Neural cell (in vitro differentiated cells): ENCODE results near the gene OR4D1. TPM values are rescaled to one million over a fixed set of nuclear protein-coding genes. Genes with fewer than 3 reads are reported as not detected.
"Not testable (repeated sequence)": the region's sequence is repeated elsewhere in the genome, so short reads cannot be mapped to it uniquely, and the experiment has no call there.

Experiments used
- H2AFZ ChIP-seq: fragments of 200-600, 300-800 bp; sonication (generic), shearing (Covaris generic); 2 replicates; pipeline ENCODE4 v1.6.0; 2014; ENCODE audit warnings: low read depth, mild to moderate bottlenecking, antibody characterized with exemption, low read length, moderate library complexity
- H3F3A ChIP-seq: fragments of 200-600 bp; shearing (Covaris generic); 2 replicates; pipeline ENCODE4 v1.6.1; 2016; ENCODE audit warnings: mild to moderate bottlenecking, moderate library complexity, mixed read lengths, antibody characterized with exemption, low read length; ENCODE audit not compliant: insufficient read depth, poor library complexity, severe bottlenecking
- H3K27ac ChIP-seq: fragments of 200-600, 300-800 bp; sonication (generic), shearing (Covaris generic); 2 replicates; pipeline ENCODE4 v1.5.1; 2014; ENCODE audit warnings: mild to moderate bottlenecking, low read length, moderate library complexity
- H3K27me3 ChIP-seq: fragments of 300-800, 200-600 bp; sonication (generic), shearing (Covaris generic); 2 replicates; pipeline ENCODE4 v1.6.0; 2014; ENCODE audit warnings: mild to moderate bottlenecking, low read depth, low read length, moderate library complexity; ENCODE audit not compliant: insufficient read depth
- H3K36me3 ChIP-seq: fragments of 300-800, 200-600 bp; sonication (generic), shearing (Covaris generic); 2 replicates; pipeline ENCODE4 v1.5.1; 2014; ENCODE audit warnings: mild to moderate bottlenecking, antibody characterized with exemption, low read length, moderate library complexity; ENCODE audit not compliant: insufficient read depth
- H3K4me2 ChIP-seq: fragments of 300-800, 200-600 bp; sonication (generic), shearing (Covaris generic); 2 replicates; pipeline ENCODE4 v1.6.0; 2014; ENCODE audit warnings: mild to moderate bottlenecking, low read length
- H3K4me3 ChIP-seq: fragments of 300-800, 200-600 bp; sonication (generic), shearing (Covaris generic); 2 replicates; pipeline ENCODE4 v1.5.1; 2014; ENCODE audit warnings: mild to moderate bottlenecking, low read length, moderate library complexity
- H3K79me2 ChIP-seq: fragments of 200-600 bp; shearing (Covaris generic); replicated peaks from 2 replicates; pipeline ENCODE4 v1.6.0; 2014; ENCODE audit warnings: mild to moderate bottlenecking, low read length, moderate library complexity; ENCODE audit not compliant: insufficient read depth
- H3K9ac ChIP-seq: fragments of 300-800, 200-600 bp; sonication (generic), shearing (Covaris generic); 2 replicates; pipeline ENCODE4 v1.6.1; 2016; ENCODE audit warnings: mild to moderate bottlenecking, low read length, mixed read lengths
- H3K9me2 ChIP-seq: fragments of 200-600 bp; shearing (Covaris generic); 2 replicates; pipeline ENCODE4 v1.6.1; 2016; ENCODE audit warnings: mild to moderate bottlenecking, low read length, mixed read lengths; ENCODE audit not compliant: insufficient read depth
- H3K9me3 ChIP-seq: fragments of 200-600, 300-800 bp; sonication (generic), shearing (Covaris generic); 2 replicates; pipeline ENCODE4 v1.6.1; 2016; ENCODE audit warnings: mild to moderate bottlenecking, mixed run types, low read length, moderate library complexity, mixed read lengths
- H4K20me1 ChIP-seq: fragments of 200-600 bp; shearing (Covaris generic); 2 replicates; pipeline ENCODE4 v1.6.1; 2016; ENCODE audit warnings: mild to moderate bottlenecking, mixed run types; ENCODE audit not compliant: insufficient read depth
- EP300 ChIP-seq: fragments of 450-650 bp; conservative IDR thresholded peaks from 2 replicates; pipeline ENCODE4 v1.6.1; 2014; ENCODE audit warnings: antibody characterized with exemption, mild to moderate bottlenecking, moderate library complexity; ENCODE audit not compliant: poor library complexity, severe bottlenecking
- EZH2 ChIP-seq: fragments of 200-600, 300-800 bp; shearing (Covaris generic), sonication (generic); IDR thresholded peaks from 2 replicates; pipeline ENCODE4 v1.6.1; 2014; ENCODE audit warnings: antibody characterized with exemption, low read length, borderline replicate concordance, mild to moderate bottlenecking; ENCODE audit not compliant: insufficient read depth, poor library complexity, severe bottlenecking
- MXI1 ChIP-seq: fragments of 450-650 bp; conservative IDR thresholded peaks from 2 replicates; pipeline ENCODE4 v1.6.1; 2014; ENCODE audit warnings: antibody characterized with exemption, mild to moderate bottlenecking; ENCODE audit not compliant: poor library complexity, severe bottlenecking
- POLR2AphosphoS5 ChIP-seq: IDR thresholded peaks from 2 replicates; pipeline ENCODE4 v1.6.1; 2012
- RAD21 ChIP-seq: fragments of 450-650 bp; conservative IDR thresholded peaks from 2 replicates; pipeline ENCODE4 v1.6.1; 2014; ENCODE audit warnings: antibody characterized with exemption, mild to moderate bottlenecking, moderate library complexity
- SMC3 ChIP-seq: fragments of 450-650 bp; conservative IDR thresholded peaks from 2 replicates; pipeline ENCODE4 v1.6.1; 2014; ENCODE audit warnings: antibody characterized with exemption, mild to moderate bottlenecking, moderate library complexity; ENCODE audit not compliant: poor library complexity
- TAF1 ChIP-seq: IDR thresholded peaks from 2 replicates; pipeline ENCODE4 v1.6.1; 2012; ENCODE audit warnings: low read depth
- polyA plus RNA-seq: library from polyadenylated mRNA; depleted of rRNA; stranded (reverse); fragments of >200 nt; gene quantifications from 2 replicates; pipeline ENCODE4 v1.2.3, GENCODE V29; 2014
- TF ChIP-seq, protein P1 (sequence below): fragments of 450-650 bp; IDR thresholded peaks from 2 replicates; pipeline ENCODE4 v1.5.1; 2014; ENCODE audit warnings: antibody characterized with exemption, mild to moderate bottlenecking, moderate library complexity; ENCODE audit not compliant: poor library complexity, severe bottlenecking
- TF ChIP-seq, protein P2 (sequence below): IDR thresholded peaks from 2 replicates; pipeline ENCODE4 v1.6.1; 2012; ENCODE audit warnings: borderline replicate concordance

The OR4D1 gene
- polyA plus RNA-seq, 1 donor from 2014 or later = not detected

DNA sequence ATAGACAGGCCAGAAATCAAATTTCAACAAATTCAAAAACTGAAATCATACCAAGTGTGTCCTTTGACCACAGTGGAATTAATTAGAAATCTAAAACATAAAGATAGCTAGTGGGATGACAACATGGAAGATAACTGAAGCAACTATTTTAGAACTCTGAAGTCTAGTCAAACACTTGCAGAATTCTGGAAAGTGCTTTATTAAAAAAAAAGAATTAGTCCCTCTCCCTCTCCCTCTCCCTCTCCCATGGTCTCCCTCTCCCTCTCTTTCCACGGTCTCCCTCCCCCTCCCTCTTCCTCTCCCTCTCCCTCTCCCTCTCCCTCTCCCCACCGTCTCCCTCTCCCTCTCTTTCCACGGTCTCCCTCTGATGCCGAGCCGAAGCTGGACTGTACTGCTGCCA, 6.7 kb upstream of the OR4D1 start:
- Histone ChIP-seq H3K9me3 (no peaks in the 10 kb centered on the region), H3K27me3 (no peaks in the 10 kb centered on the region), H3K79me2 (no peaks in the 10 kb centered on the region), H3K4me3 (no peak overlapping the region), H3K4me2 (no peak overlapping the region), H3F3A (no peaks in the 10 kb centered on the region), H3K27ac (no peak overlapping the region), H2AFZ (no peak overlapping the region), H3K9me2 (no peaks in the 10 kb centered on the region), H3K36me3 (no peaks in the 10 kb centered on the region), H3K9ac (no peak overlapping the region), H4K20me1 (no peaks in the 10 kb centered on the region)
- TF ChIP-seq MXI1 (no peak), RAD21 (no peak), SMC3 (no peak), TAF1 (no peak), EP300 (no peak), POLR2AphosphoS5 (no peak), EZH2 (no peak)
- TF ChIP-seq, protein P1, sequence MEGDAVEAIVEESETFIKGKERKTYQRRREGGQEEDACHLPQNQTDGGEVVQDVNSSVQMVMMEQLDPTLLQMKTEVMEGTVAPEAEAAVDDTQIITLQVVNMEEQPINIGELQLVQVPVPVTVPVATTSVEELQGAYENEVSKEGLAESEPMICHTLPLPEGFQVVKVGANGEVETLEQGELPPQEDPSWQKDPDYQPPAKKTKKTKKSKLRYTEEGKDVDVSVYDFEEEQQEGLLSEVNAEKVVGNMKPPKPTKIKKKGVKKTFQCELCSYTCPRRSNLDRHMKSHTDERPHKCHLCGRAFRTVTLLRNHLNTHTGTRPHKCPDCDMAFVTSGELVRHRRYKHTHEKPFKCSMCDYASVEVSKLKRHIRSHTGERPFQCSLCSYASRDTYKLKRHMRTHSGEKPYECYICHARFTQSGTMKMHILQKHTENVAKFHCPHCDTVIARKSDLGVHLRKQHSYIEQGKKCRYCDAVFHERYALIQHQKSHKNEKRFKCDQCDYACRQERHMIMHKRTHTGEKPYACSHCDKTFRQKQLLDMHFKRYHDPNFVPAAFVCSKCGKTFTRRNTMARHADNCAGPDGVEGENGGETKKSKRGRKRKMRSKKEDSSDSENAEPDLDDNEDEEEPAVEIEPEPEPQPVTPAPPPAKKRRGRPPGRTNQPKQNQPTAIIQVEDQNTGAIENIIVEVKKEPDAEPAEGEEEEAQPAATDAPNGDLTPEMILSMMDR = no peak
- TF ChIP-seq, protein P2, sequence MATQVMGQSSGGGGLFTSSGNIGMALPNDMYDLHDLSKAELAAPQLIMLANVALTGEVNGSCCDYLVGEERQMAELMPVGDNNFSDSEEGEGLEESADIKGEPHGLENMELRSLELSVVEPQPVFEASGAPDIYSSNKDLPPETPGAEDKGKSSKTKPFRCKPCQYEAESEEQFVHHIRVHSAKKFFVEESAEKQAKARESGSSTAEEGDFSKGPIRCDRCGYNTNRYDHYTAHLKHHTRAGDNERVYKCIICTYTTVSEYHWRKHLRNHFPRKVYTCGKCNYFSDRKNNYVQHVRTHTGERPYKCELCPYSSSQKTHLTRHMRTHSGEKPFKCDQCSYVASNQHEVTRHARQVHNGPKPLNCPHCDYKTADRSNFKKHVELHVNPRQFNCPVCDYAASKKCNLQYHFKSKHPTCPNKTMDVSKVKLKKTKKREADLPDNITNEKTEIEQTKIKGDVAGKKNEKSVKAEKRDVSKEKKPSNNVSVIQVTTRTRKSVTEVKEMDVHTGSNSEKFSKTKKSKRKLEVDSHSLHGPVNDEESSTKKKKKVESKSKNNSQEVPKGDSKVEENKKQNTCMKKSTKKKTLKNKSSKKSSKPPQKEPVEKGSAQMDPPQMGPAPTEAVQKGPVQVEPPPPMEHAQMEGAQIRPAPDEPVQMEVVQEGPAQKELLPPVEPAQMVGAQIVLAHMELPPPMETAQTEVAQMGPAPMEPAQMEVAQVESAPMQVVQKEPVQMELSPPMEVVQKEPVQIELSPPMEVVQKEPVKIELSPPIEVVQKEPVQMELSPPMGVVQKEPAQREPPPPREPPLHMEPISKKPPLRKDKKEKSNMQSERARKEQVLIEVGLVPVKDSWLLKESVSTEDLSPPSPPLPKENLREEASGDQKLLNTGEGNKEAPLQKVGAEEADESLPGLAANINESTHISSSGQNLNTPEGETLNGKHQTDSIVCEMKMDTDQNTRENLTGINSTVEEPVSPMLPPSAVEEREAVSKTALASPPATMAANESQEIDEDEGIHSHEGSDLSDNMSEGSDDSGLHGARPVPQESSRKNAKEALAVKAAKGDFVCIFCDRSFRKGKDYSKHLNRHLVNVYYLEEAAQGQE = no peak

DNA sequence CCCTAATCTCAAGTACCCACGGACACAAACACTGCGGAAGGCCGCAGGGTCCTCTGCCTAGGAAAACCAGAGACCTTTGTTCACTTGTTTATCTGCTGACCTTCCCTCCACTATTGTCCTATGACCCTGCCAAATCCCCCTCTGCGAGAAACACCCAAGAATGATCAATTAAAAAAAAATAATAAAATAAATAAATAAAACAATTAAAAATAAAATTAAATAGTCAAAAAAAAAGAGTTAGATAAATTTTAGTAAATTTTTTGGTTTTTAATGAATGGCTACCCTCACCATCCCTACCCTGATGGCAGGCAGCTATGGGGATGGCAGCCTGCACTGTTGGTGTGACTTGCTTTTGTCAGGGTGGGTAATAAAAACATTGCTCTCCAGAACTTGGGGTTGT, 4.8 kb upstream of the OR4D1 start:
- H3K9ac ChIP-seq = not testable (repeated sequence)

DNA sequence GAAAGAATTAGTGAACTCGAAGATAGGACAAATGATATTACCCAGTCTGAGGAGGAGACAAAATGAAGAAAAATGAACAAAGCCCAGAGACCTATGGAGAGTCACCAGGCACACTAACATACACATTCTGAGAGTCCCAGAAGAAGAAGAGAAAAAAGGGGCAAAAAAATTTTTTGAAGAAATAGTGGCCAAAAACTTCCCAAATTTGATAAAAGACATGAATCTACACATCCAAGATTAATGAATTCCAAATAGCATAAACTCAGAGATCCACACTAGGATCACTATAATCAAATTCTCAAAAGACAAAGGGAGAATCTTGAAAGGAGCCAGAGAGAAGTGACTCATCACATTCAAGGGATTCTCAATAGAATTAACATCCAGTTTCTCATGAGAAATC, 3.4 kb upstream of the OR4D1 start:
- no peaks in the 10 kb centered on the region for H4K20me1 ChIP-seq
- peaks cover 4% of the 10 kb centered on the region for H3K9me3 ChIP-seq
- H3K27ac ChIP-seq = no peak overlapping the region
- no peak overlapping the region for H3K4me2 ChIP-seq
- H3K79me2 ChIP-seq = no peaks in the 10 kb centered on the region
- H3K4me3 ChIP-seq = no peak overlapping the region
- H3K9ac ChIP-seq = no peak overlapping the region
- H3F3A ChIP-seq = no peaks in the 10 kb centered on the region
- peaks cover 6% of the 10 kb centered on the region for H3K27me3 ChIP-seq
- H3K9me2 ChIP-seq = no peaks in the 10 kb centered on the region
- H3K36me3 ChIP-seq = no peaks in the 10 kb centered on the region
- H2AFZ ChIP-seq = no peak overlapping the region
- no peak for TF ChIP-seq POLR2AphosphoS5
- TF ChIP-seq RAD21 = no peak
- TF ChIP-seq MXI1 = no peak
- TF ChIP-seq EZH2 = no peak
- TF ChIP-seq, protein P2 = no peak
- TF ChIP-seq EP300 = no peak
- TF ChIP-seq TAF1 = no peak
- TF ChIP-seq, protein P1 = no peak
- no peak for TF ChIP-seq SMC3

More for the DNA sequence above, 4.8 kb upstream of the OR4D1 start:
- not testable (repeated sequence) for H3K36me3 ChIP-seq, H3F3A ChIP-seq, H3K27ac ChIP-seq, H2AFZ ChIP-seq, H4K20me1 ChIP-seq, H3K9me2 ChIP-seq, H3K4me2 ChIP-seq, H3K4me3 ChIP-seq, H3K79me2 ChIP-seq, H3K9me3 ChIP-seq, H3K27me3 ChIP-seq
